Stimulated activated CD8-positive, alpha-beta memory T cell treated with anti-CD3 and anti-CD28 coated beads, Interleukin-12 subunit alpha, Interleukin-12 subunit beta, amount 100 ng/mL, for 24 hours (primary cell): ENCODE measurements around the gene JAZF1.
"Not testable (repeated sequence)": the region's sequence is repeated elsewhere in the genome, so short reads cannot be mapped to it uniquely, and the experiment has no call there.

Source experiments
- DNase-seq: peaks from one replicate; pipeline ENCODE4 v3.0.0-alpha.2; 2020; ENCODE audit errors: extremely low read depth

The JAZF1 gene

DNA sequence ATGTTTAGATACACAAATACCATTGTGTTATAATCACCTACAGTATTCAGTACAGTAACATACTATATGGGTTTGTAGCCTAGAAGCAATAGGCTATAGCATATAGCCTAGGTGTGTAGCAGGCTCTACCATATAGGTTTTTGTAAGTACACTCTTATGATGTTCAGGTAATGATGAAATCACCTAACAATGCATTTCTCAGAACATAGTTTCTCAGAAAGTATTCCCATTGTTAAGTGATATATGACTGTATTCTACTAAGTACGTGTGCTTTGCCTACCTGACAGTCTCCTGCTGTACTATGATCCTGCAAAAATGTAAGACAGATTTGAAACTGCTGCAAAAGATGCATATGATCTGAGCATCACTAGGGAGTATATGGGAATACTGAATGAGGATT is 137.9 kb downstream of the JAZF1 start:
- DNase-seq, result no peak

DNA sequence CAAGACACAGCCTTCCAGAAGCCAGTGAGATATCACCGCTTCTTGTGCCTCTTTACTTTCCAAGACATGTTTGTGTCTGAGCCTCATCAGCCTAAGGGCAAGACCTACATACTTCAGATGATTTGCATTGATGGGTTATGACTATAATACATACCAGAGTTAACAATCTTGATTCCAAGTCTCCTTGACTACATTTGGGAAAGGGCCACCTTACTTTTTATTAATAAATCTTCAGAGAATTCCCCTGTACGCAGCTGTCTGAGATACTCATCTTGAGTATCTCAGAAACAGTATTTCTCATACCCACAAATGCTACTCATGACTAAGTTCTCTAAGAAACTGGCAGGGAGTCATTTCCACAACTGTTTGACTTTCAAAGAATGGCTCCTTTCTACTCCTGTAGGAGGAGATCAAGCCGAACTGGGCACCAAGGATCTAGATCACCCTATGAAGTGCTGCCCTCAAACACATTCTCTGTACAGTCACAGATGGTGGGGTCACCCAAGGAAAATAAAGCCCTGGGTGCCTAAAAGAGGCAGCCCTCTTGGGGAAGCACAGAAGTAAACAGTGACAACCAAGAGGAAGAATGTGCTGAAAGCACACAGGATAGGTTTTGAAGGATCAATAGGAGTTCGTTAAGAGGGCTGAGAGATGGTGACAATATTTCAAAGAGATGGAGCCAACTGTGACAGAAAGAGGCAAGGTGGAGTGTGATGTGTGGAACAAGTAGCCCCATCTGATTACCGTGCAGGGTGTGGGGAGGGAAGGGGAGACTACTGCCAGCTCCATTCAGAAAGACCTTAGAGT is 138.9 kb downstream of the JAZF1 start:
- no peak for DNase-seq

DNA sequence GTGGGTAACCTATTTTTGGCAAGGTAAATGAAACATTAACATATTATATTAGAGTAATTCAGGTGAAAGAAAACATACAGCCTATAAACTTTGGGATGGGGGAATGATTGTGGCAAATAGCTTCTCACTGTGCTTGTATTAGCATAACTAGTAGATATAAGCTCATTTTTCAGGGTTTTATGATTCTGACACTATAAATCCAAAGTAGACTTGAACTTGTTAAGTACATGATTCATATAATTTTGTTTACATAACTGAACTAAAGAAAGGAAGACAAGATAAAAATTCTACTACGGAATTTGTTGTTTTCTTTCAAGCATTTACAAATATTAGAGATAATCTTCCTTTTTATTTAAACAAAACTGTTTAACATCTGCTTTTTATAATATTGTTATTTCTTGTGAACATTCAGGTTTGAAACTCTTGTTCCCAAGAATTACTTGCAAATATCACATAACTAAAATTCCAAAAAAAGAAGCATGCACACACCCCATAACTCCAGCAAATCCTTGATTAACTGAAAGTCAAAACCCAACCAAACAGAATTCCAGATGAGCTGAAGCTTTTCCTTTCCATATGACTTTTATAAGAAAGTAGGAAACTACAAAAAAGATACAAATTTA is 142.3 kb downstream of the JAZF1 start:
- DNase-seq, result no peak

DNA sequence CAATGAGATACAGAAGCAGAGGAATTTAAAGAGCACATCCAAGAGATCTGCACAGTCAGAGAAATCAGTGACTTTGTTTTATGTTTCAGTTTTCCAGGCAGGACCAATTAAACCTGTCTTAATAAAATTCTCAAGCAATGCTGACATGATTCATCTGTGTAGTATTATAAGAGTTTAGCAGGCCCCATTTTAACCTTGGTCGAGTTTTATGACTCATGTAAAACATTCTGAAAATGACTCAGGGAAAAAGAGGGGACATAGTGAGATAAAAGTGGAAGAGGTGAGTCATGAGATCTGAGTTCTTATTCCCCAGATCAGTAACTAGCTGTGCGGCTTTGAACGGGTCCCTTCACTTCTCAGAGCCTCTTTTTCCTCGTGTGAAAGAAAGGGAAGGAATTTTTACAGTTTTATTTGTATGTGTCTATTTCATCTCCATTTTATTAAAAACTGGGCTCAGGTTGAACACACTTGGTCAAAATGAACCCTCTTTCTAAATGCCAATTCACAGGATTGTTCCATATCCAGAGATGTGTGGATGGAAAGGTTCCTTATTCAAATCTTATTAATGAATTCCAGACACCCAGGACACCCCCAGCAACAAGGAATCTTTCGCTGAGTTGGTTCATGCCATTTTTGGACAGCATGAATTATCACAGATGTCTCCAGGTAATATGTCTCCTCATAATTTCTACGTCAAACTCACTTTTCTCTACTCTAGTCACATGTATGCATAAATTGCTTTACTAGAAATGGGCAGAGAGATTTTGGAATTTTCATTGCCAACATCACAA is 143.2 kb downstream of the JAZF1 start:
- DNase-seq, result no peak

DNA sequence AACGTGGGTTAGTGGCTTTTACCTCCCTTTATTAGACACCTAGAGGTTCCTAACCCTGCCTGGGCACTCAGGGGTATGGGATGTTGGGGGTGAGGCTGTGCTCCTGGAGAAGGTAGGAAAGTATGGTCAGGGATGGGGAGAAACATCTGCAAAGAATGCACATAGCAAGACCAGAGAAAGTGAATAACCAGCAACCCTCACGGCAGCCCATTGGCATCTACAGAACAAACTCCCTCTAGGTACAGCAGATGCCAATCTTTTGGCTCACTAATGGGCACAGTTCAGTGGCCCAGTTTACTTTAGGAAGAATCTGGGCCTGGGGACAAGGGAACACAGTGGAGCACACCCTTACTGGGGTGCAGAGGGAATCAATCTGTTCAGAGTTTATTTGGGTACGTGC is 143.9 kb downstream of the JAZF1 start:
- no peak for DNase-seq

DNA sequence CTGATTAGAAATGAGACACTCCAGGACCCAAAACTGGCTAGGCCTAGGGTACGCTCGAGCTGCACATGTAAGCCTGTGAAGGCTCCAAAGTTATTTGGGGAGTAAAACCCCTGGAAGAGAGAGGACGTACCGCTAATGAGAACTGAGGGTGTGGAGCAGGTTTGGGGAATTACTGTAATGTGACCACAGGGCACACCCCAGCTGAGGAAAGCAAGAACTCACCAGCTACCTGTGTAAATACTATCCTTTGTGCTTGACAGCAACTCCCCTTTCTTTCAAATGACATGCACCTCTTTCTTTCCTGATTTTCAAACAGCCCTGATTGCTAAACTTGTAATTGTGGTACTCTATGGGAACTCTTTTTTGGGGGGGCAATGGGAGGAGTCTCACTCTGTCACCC is 147.2 kb downstream of the JAZF1 start:
- DNase-seq, result no peak

DNA sequence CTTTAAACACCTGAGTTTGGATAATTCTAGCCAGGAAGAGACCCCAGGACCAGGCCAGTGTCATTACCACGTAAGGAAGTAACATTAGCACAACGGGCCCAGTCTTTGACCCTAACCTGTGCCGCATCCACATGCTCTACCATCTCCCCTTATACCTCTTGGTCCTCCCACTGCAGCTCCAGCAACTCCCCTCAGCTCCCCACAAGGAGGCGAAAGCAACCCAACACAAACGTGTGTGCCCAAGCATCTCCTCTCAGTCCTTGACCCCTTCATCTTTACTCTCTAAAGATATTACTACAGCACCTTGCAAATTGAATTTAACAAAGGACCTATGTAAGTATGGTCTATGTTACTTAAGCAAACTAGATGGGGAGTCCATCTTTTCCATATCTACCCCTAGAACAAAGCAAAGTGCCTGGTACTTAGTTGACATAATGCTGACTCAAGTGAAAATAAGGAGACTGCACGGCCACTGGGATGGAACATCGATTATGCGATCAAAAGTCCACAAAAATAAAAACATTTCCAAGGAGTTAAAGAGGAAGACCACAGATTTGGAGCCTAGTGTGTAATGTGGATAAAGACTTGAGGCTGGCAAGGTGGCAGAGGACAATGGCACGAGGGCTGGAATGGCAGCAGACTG is 147.7 kb downstream of the JAZF1 start:
- DNase-seq, result no peak

DNA sequence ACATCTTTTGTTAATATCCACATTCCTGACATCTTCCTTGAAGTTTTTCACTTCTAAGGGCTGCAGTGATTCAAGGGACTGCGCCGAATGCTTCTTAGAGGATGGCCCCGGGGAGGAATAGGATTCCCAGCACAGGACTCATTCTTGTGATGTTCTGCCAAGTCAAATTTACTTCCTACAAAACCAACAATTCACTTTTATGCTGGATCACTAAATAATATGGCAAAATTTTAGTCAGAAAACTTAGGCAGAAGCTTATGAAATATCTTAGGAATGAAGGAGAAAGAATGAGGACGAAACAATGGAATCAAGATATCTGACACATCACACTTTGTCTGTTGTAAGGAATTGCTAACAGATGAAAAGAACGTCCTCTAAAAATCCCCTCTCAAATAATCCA is 151.5 kb downstream of the JAZF1 start:
- no peak for DNase-seq

DNA sequence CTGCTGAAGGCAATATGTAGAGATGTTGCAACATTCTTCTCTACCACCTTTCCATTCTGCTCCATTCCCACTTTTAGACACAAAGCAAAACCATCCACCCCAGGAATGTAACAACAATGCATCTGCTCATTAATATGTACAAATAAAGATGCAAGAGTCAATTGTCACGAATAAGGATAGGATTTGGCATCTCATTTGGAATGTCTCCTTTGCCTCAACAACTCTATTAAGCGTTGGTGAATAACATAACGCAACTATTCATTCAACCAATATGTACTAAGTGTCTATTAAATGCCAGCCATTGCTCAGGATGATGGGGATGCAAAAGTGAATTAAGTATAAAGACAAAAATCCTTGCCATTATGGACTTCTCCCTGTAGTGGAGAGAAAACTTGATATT is 152.1 kb downstream of the JAZF1 start:
- DNase-seq, result no peak

DNA sequence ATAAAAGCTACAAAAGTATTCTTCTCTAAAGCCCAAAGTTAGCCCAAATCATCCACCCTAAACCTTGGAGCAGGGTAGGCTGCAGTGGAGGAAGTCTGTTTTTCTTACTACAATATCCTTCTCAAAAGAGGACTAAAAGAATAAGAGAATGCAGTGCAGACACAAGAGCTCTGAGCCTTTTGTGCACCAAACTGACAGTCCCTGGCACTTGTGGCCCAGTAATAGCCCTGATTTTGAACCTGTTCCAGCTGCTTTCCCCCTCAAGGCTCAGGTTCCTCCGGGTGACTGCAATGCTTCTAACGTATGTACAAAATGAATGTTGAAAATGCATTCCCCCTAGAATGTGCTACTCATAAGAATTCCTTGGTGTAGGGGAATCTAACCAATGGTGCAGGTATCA is 154.4 kb downstream of the JAZF1 start:
- DNase-seq, result no peak

DNA sequence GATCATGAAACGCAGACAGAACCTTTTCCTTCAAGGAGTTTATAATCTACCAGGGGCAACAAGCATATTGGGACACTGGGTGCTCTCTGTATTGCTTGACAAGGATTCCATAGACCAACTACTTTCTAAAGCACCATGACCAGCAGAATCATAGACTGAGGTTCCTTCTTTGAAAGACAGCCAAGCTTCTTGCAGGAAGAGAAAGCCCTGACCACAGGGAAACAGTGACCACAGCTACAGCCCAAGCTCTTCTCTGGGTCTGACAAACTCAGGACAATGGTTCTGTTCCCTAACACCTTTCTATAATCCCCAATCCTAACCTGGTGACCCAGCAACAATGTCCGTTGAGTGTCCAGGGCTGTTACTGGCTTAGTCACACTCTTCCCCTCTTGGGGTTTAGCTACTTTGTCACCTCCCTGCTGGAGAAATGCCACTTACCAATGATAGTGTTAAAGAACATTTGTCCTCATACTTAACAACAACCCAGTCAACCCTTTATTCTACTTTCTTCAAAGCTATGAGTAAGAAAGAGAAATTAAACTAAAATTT is 155.7 kb downstream of the JAZF1 start:
- DNase-seq, result no peak

DNA sequence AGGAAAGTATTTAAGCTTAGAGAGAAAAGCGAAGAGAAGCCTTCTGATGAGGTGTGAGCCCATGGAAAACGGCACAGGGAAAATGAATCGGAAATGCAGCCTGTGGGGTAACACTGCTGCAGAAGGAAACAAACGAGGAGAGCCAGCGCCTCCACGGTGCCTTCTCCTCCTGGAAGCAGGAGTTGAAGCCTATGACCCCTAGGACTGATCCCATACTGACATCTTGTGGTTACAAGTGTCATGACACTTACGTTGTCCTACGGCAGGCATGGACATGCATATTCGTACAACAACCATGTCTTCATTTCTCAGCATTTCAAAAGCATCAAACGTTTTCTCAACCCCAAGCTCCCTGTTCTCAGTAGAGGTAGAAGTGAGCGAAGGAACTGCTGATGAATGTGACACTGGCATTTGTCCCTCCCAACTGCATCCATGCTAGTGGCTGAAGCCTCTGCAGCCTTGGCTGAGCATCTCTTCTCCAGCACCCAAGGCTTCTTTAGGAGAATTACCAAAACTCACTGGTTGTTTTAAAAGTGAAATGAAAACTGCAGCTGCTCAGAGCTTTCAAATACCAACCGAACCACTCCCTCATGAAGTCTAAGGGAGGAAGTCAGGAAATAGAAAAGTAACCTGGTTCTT is 160.2 kb downstream of the JAZF1 start:
- no peak for DNase-seq

DNA sequence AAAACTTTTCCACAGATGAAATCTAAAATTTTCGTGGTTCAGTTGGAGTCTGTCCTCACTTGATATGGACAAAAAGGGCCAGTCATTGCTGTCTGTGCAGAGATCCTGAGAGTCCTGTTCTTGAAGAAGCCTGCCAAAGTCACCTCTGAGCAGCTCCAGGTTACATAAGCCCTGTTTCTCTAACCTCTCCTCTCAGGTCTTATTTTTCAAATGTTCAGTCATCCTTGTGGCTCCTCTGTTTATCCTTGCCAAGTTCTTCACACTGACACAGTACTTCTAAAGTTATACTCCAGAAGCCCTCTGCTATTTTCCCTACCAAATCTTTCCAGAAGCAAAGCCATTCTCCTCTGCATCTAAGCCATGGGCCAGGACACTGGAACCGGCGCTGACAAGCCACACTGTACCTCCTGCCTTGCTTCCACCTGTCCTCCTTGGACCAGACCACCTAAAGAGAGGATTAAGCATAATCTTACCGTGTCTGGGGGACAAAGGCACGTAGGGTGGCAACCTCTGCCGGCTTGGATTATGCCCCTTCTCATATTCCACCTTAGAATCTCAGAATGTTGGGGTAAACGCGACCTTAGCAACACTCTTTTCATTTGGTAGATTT is 161.6 kb downstream of the JAZF1 start:
- DNase-seq, result no peak

DNA sequence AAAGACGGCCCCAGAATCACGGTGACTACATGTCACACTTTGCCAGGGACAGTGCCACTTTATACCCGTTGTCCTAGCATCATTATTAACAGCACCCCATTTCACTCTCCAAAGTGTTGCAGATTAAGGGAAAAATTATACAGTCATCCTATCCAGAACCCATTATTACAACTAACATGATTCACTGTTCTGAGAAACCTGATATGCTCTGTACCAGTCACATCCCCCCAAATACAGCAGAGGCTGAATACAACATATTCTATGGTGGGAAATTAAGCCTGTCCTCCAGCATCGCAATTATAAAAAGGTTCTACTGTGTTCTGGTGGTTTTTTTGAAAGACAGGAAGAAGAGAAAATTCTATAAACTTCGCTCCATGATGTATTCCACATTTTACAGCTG is 162.1 kb downstream of the JAZF1 start:
- no peak for DNase-seq

DNA sequence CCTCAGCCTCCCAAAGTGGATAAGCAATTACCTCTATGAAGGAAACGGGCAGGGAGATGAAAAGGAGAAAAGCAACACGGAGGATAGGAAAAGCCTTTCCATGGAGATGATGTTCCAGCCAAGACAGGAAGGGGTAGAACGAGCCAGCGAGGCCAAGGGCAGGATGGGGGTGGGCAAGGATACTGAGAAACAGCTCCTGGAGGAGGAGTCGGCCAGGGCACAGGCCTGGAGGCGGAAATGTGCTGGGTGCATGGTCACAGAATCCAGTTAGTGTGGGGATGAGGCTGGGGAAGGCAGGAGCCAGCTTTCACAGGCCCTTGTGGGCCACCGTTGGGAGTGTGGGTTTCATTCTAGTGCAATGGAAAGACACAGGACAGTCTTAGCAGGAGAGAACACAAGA is 162.6 kb downstream of the JAZF1 start:
- DNase-seq, result no peak

DNA sequence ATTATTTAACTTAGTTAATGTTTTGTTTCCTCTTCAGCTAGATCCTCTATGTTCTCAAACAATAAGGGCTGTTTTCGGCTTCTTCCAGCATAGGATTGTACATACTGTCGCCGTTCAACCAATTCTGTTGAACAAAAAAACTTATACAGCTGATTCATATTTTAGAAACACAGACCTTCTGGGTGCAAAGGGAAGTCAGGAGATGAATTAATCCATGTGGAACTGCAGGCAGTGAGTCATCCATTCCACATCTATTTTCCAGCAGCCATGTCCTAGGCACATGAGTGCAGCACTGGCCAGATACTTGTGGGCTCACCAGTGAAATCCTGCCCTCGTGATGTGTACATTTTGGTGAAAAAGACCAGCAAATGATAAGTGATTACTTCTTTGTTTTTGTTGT is 163.2 kb downstream of the JAZF1 start:
- DNase-seq, result no peak

DNA sequence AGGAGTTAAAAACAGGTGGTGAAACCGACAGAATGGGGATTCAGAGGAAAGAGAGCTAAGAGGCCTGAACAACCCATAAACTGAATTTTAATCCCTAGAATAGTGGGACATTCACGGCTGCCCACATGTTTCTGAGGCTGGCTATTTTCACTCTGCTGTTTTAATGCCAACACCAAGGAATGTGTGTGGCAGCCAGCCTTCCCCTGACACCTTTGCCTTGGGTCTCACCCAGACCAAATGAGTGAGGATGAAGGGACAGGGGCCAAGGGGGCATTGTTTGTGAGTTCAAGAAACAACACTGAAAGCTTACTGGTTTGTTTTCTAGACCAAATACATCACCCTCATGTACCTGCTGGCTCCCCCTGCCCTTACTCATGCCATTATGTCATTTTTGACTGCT is 164.3 kb downstream of the JAZF1 start:
- no peak for DNase-seq

DNA sequence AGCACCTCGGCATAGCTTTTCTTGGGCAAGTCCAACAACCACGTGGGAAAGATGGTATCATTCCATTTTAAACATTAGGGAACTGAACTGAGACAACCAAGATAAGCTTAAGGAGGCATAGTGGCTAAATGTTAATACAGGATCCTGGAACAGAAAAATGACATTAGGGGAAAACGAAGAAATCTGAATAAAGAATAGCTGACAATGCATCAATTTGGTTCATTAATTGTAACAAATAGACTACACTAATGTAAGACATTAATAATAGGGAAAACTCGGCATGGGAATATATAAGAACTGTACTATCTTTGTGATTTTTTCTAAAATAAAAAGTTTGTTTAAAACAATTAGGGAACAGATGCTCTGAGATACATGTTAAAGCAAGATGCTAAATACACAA is 165.4 kb downstream of the JAZF1 start:
- DNase-seq, result no peak

DNA sequence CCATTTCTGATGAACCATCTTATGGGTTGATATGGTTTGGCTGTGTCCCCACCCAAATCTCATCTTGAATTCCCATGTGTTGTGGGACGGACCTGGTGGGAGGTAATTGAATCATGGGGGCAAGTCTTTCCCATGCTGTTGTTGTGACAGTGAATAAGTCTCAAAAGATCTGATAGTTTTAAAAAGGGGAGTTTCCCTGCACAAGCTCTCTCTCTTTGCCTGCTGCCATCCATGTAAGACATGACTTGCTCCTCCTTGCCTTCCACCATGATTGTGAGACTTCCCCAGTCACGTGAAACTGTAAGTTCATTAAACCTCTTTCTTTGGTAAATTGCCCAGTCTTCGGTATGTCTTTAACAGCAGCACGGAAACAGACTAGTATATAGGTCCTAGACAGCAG is 166.3 kb downstream of the JAZF1 start:
- DNase-seq, result not testable (repeated sequence)

DNA sequence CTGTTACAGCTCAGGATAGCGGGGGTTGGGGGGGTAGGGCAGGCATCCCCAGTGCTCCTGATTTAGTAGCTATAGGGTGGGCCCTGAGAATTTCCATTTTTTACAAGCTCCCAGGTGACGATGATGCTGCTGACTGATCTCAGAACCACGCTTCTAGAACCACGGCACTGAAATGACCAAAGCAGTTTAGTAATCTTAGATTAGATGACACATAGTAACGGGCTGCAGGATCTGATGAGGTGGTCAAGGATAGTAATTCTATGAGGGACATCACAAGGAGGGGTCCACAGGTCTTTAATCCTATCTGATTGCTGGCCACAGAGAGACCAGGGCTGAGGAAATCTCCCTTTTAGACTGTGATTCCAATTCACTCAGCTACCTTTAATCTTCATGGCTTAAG is 167.2 kb downstream of the JAZF1 start:
- no peak for DNase-seq

DNA sequence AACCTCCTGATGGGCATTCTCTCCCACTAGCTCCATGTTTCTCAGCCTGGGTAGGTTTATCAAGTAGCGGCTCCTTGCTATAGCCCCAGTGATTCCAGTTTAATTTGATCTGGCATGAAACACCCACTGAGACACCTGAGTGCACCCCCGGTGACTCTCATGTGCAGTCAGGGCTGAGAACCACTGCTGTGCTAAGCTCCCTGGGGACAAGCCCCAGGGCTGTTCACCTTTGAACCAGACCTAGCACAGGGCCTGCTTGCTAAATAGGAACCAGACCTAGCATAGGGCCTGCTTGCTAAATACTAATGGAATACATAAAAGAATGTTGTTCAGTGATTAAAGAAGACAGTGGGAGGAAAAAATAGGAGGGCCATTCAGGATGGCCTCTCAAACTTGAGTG is 167.6 kb downstream of the JAZF1 start:
- no peak for DNase-seq
